Hepatocyte (in vitro differentiated cells): Measurements from ENCODE around the gene VNN1. TPM values are rescaled to one million over a fixed set of nuclear protein-coding genes. Genes with fewer than 3 reads are reported as not detected.

Source experiments
- DNase-seq: peaks from one replicate; pipeline ENCODE4 v3.0.0-alpha.2; 2016; ENCODE audit warnings: low spot score
- H2AFZ ChIP-seq: fragments of 200-600 bp; sonication (generic); 2 replicates; pipeline ENCODE4 v1.6.0; 2016; ENCODE audit warnings: antibody characterized with exemption, mild to moderate bottlenecking
- H3K27ac ChIP-seq: fragments of 200-600 bp; sonication (generic); 2 replicates; pipeline ENCODE4 v1.5.1; 2016; ENCODE audit warnings: mild to moderate bottlenecking
- H3K27me3 ChIP-seq: fragments of 200-600 bp; sonication (generic); 2 replicates; pipeline ENCODE4 v1.6.1; 2016
- H3K36me3 ChIP-seq: fragments of 200-600 bp; sonication (generic); replicated peaks from 2 replicates; pipeline ENCODE4 v1.5.1; 2016; ENCODE audit warnings: low read depth; ENCODE audit not compliant: insufficient read depth
- H3K4me1 ChIP-seq: fragments of 200-600 bp; sonication (generic); 2 replicates; pipeline ENCODE4 v1.5.1; 2016; ENCODE audit warnings: mild to moderate bottlenecking, moderate library complexity; ENCODE audit not compliant: insufficient read depth
- H3K4me2 ChIP-seq: fragments of 200-600 bp; sonication (generic); 2 replicates; pipeline ENCODE4 v1.6.0; 2016
- H3K4me3 ChIP-seq: fragments of 200-600 bp; sonication (generic); 2 replicates; pipeline ENCODE4 v1.5.1; 2016; ENCODE audit warnings: mild to moderate bottlenecking
- H3K79me2 ChIP-seq: fragments of 200-600 bp; sonication (generic); 2 replicates; pipeline ENCODE4 v1.6.0; 2017; ENCODE audit warnings: mild to moderate bottlenecking
- H3K9me2 ChIP-seq: fragments of 200-600 bp; sonication (generic); replicated peaks from 2 replicates; pipeline ENCODE4 v1.6.0; 2017; ENCODE audit warnings: mild to moderate bottlenecking; ENCODE audit not compliant: insufficient read depth
- H3K9me3 ChIP-seq: fragments of 200-600 bp; sonication (generic); 2 replicates; pipeline ENCODE4 v1.5.1; 2016; ENCODE audit warnings: low read depth, mild to moderate bottlenecking
- H4K20me1 ChIP-seq: fragments of 200-600 bp; sonication (generic); 2 replicates; pipeline ENCODE4 v1.6.0; 2016; ENCODE audit warnings: mild to moderate bottlenecking; ENCODE audit not compliant: insufficient read depth, poor library complexity, severe bottlenecking
- CTCF ChIP-seq: fragments of 200-600 bp; sonication (generic); IDR thresholded peaks from 2 replicates; pipeline ENCODE4 v1.5.1; 2016; ENCODE audit warnings: antibody characterized with exemption, mild to moderate bottlenecking; ENCODE audit not compliant: poor library complexity
- EZH2 ChIP-seq: fragments of 200-600 bp; sonication (generic); IDR thresholded peaks from 2 replicates; pipeline ENCODE4 v1.6.1; 2016; ENCODE audit warnings: antibody characterized with exemption, mild to moderate bottlenecking, borderline replicate concordance
- EZH2phosphoT487 ChIP-seq: fragments of 200-600 bp; sonication (generic); IDR thresholded peaks from one replicate; pipeline ENCODE4 v1.6.1; 2018; ENCODE audit warnings: antibody characterized with exemption, mild to moderate bottlenecking, low read depth, moderate library complexity; ENCODE audit not compliant: unreplicated experiment, severe bottlenecking
- WGBS: methylation state at CpG from one replicate; pipeline ENCODE4 v1.1.6; 2016; ENCODE audit warnings: low lambda C conversion rate; ENCODE audit errors: missing lambda C conversion rate; 5-methylcytosine and 5-hydroxymethylcytosine counted together
- polyA plus RNA-seq: library from polyadenylated mRNA; unstranded; fragments of >200 nt; fragmentation: Nextera tagmentation; extraction: Ambion mirVana; gene quantifications from 2 replicates; pipeline ENCODE4 v1.2.1, GENCODE V29; 2016
- total RNA-seq: library from RNA; depleted of rRNA; stranded (reverse); fragments of >200 nt; gene quantifications from 2 replicates; pipeline ENCODE4 v1.2.3, GENCODE V29; 2014

The VNN1 gene
- total RNA-seq (1.2 and 1.4 TPM in 2 replicates), polyA plus RNA-seq (0.46 and 0.93 TPM in 2 replicates)

GRCh38 chr6:132713352-132714134, at the start of gene VNN1:
VNN1 (minus strand) TSS chr6:132714055; CDS start chr6:132714035, 20 bp downstream.
- Histone ChIP-seq H3K27me3 (no peaks in the 10 kb centered on the region), H3K4me3 (no peak within 1 kb of the TSS)
- no peak for DNase-seq

GRCh38 chr6:132763269-132763668, 49.4 kb upstream of the VNN1 start:
- TF ChIP-seq EZH2phosphoT487 (no peak), CTCF (no peak), EZH2 (no peak)
- no peak overlapping the region for H2AFZ ChIP-seq
- H3K9me3 ChIP-seq, result no peaks in the 10 kb centered on the region
- H3K27me3 ChIP-seq, result no peaks in the 10 kb centered on the region
- H3K4me1 ChIP-seq, result peaks cover 9% of the 10 kb centered on the region
- no peaks in the 10 kb centered on the region for H3K36me3 ChIP-seq
- H3K79me2 ChIP-seq, result no peaks in the 10 kb centered on the region
- H3K4me3 ChIP-seq, result no peak overlapping the region
- no peaks in the 10 kb centered on the region for H3K9me2 ChIP-seq
- H3K27ac ChIP-seq, result no peak overlapping the region
- H3K4me2 ChIP-seq, result no peak overlapping the region
- no peak for DNase-seq
- H4K20me1 ChIP-seq, result no peaks in the 10 kb centered on the region
- 82% methylated on average over 2 of the region's 2 CpGs for WGBS

More at GRCh38 chr6:132713352-132714134, at the start of gene VNN1:
- no peak within 1 kb of the TSS for H3K27ac ChIP-seq
- no peak for TF ChIP-seq CTCF
- no peak for TF ChIP-seq EZH2
- no peak for TF ChIP-seq EZH2phosphoT487
- WGBS, result 84% methylated on average over 8 of the region's 8 CpGs
- no peaks in the 10 kb centered on the region for H4K20me1 ChIP-seq
- H3K79me2 ChIP-seq, result no peaks in the 10 kb centered on the region
- no peak within 1 kb of the TSS for H3K4me2 ChIP-seq
- no peaks in the 10 kb centered on the region for H3K9me3 ChIP-seq
- no peak within 1 kb of the TSS for H2AFZ ChIP-seq
- no peaks in the 10 kb centered on the region for H3K4me1 ChIP-seq
- H3K9me2 ChIP-seq, result no peaks in the 10 kb centered on the region
- no peaks in the 10 kb centered on the region for H3K36me3 ChIP-seq

DNA sequence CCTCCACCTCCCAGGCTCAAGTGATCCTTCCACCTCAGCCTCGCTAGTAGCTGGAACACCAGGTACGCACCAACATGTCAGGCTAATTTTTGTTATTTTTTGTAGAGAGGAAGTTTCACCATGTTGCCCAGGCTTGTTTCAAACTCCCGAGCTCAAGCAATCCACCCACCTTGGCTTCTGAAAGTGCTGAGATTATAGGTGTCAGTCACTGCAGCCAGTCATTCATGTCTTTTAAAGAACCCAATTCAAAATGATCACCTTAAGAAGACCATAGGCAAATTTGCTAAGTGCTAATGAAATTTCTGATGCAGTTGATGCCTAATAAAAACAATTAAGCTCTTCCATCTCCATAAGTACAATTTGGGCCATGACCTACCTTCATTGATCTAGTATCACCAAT, 46.4 kb upstream of the VNN1 start:
- Histone ChIP-seq H3K9me2 (no peaks in the 10 kb centered on the region), H2AFZ (no peak overlapping the region), H3K4me2 (no peak overlapping the region), H3K27ac (no peak overlapping the region), H3K27me3 (no peaks in the 10 kb centered on the region), H3K4me1 (peaks cover 9% of the 10 kb centered on the region), H3K79me2 (no peaks in the 10 kb centered on the region), H3K36me3 (no peaks in the 10 kb centered on the region), H3K9me3 (no peaks in the 10 kb centered on the region), H3K4me3 (no peak overlapping the region), H4K20me1 (no peaks in the 10 kb centered on the region)
- WGBS, result 95% methylated on average over 3 of the region's 3 CpGs
- no peak for TF ChIP-seq CTCF
- no peak for TF ChIP-seq EZH2
- TF ChIP-seq EZH2phosphoT487, result no peak
- DNase-seq, result no peak
